ENCODE measurements around the gene RSAD2.

The RSAD2 gene

DNA sequence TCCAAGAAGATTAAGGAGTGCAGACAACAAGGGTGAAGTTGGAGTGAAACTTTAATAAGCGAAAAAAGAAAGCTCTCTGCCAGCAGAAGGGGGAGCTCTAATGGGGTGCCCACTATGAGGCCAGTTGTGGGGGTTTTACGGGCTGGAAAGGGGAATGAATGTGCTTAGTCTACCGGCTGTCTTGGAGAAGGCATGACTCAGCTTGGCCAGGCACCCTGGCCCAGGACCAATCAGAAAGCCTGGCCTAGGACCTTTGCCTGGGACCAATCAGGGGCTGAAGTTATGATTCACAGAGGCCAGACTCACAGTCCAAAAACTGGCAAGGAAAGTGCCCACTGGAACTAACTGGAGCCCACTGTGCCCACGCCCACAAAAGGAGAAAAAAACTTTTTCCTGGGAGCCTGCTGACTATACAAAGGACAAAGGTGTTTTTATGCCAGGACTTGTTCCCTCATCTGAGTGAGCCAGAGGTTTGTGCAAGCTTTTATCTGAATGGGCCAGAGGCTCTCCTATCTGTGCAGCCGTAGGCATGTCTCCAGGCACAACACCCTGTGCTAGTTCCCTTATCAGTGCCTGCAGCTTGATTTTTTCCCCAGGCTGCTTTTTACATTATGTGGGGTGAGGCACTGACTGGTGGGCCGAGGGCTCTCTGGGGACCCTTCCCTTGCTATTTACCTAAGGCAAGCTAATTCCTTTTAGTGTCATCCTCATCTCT is 30.5 kb upstream of the RSAD2 start:
- Histone ChIP-seq H3K4me1 (ENCODE audit: insufficient read depth, low read length, severe bottlenecking) (no peaks in the 10 kb centered on the region), H3K9me3 (ENCODE audit: low read length) (peaks cover 23% of the 10 kb centered on the region), H3F3A (ENCODE audit: insufficient read depth, low read length) (no peaks in the 10 kb centered on the region), H3K27me3 (ENCODE audit: insufficient read depth, low read length) (no peaks in the 10 kb centered on the region), H3K9me2 (ENCODE audit: low read depth, low read length) (no peaks in the 10 kb centered on the region), H3K27ac (ENCODE audit: low read depth, low read length, poor library complexity, severe bottlenecking) (no peak overlapping the region), H2AFZ (ENCODE audit: low read length) (no peak overlapping the region), H3K9ac (ENCODE audit: low read length) (no peak overlapping the region), H3K36me3 (ENCODE audit: insufficient read depth, low read length) (no peaks in the 10 kb centered on the region), H3K4me2 (ENCODE audit: low read length) (no peak overlapping the region), H3K4me3 (ENCODE audit: low read depth, low read length, poor library complexity, severe bottlenecking) (no peak overlapping the region), H3K79me2 (ENCODE audit: insufficient read depth, low read length) (no peaks in the 10 kb centered on the region), H4K20me1 (ENCODE audit: insufficient read depth, low read length) (no peaks in the 10 kb centered on the region)
- TF ChIP-seq CTCF (IDR thresholded peaks at IDR 0.05; ENCODE audit: low read length) (no peak), EZH2 (IDR thresholded peaks at IDR 0.05; ENCODE audit: borderline replicate concordance, low read length) (no peak)

DNA sequence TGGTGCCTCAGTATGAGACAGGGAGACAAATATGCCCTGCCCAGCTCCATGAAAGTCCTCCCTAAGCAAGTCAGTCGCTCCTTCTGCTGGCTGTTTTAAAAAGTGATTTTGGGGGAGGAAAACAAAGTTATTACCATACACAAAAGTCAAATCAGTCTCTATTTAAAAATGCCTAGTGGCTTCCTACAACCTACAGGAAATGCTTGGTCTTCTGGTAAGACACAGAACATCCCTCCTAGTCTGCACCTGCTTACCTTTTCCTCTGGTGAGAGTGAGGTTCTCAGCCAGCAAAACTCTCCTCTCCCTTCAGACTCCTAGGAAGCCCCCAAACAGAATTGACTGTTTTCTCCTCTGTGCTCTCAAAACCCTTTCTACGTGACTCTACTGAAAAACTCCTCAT is 25.4 kb upstream of the RSAD2 start:
- H4K20me1 ChIP-seq (ENCODE audit: insufficient read depth, low read length) = no peaks in the 10 kb centered on the region
- no peaks in the 10 kb centered on the region for H3F3A ChIP-seq (ENCODE audit: insufficient read depth, low read length)
- H3K27me3 ChIP-seq (ENCODE audit: insufficient read depth, low read length) = no peaks in the 10 kb centered on the region
- H3K4me2 ChIP-seq (ENCODE audit: low read length) = no peak overlapping the region
- H3K79me2 ChIP-seq (ENCODE audit: insufficient read depth, low read length) = no peaks in the 10 kb centered on the region
- H3K36me3 ChIP-seq (ENCODE audit: insufficient read depth, low read length) = no peaks in the 10 kb centered on the region
- no peak overlapping the region for H2AFZ ChIP-seq (ENCODE audit: low read length)
- H3K9ac ChIP-seq (ENCODE audit: low read length) = no peak overlapping the region
- H3K4me3 ChIP-seq (ENCODE audit: low read depth, low read length, poor library complexity, severe bottlenecking) = no peak overlapping the region
- no peaks in the 10 kb centered on the region for H3K4me1 ChIP-seq (ENCODE audit: insufficient read depth, low read length, severe bottlenecking)
- no peaks in the 10 kb centered on the region for H3K9me2 ChIP-seq (ENCODE audit: low read depth, low read length)
- TF ChIP-seq EZH2 (IDR thresholded peaks at IDR 0.05; ENCODE audit: borderline replicate concordance, low read length) (no peak), CTCF (IDR thresholded peaks at IDR 0.05; ENCODE audit: low read length) (no peak)
- no peak overlapping the region for H3K27ac ChIP-seq (ENCODE audit: low read depth, low read length, poor library complexity, severe bottlenecking)
- H3K9me3 ChIP-seq (ENCODE audit: low read length) = no peaks in the 10 kb centered on the region

GRCh38 chr2:6854416-6854815 is 23.2 kb upstream of the RSAD2 start:
- H3K9ac ChIP-seq (ENCODE audit: low read length) = no peak overlapping the region
- no peaks in the 10 kb centered on the region for H3K4me1 ChIP-seq (ENCODE audit: insufficient read depth, low read length, severe bottlenecking)
- H3F3A ChIP-seq (ENCODE audit: insufficient read depth, low read length) = no peaks in the 10 kb centered on the region
- TF ChIP-seq EZH2 (IDR thresholded peaks at IDR 0.05; ENCODE audit: borderline replicate concordance, low read length) (no peak), CTCF (IDR thresholded peaks at IDR 0.05; ENCODE audit: low read length) (no peak)
- no peak overlapping the region for H3K4me3 ChIP-seq (ENCODE audit: low read depth, low read length, poor library complexity, severe bottlenecking)
- no peaks in the 10 kb centered on the region for H3K27me3 ChIP-seq (ENCODE audit: insufficient read depth, low read length)
- H3K27ac ChIP-seq (ENCODE audit: low read depth, low read length, poor library complexity, severe bottlenecking) = no peak overlapping the region
- no peaks in the 10 kb centered on the region for H3K79me2 ChIP-seq (ENCODE audit: insufficient read depth, low read length)
- no peak overlapping the region for H2AFZ ChIP-seq (ENCODE audit: low read length)
- no peaks in the 10 kb centered on the region for H3K9me3 ChIP-seq (ENCODE audit: low read length)
- H3K4me2 ChIP-seq (ENCODE audit: low read length) = no peak overlapping the region
- H3K9me2 ChIP-seq (ENCODE audit: low read depth, low read length) = no peaks in the 10 kb centered on the region
- no peaks in the 10 kb centered on the region for H4K20me1 ChIP-seq (ENCODE audit: insufficient read depth, low read length)
- H3K36me3 ChIP-seq (ENCODE audit: insufficient read depth, low read length) = no peaks in the 10 kb centered on the region
